ENCODE measurements around the gene PPP3CA.

Gene PPP3CA

GRCh38 chr4:101076032-101076431, 271.3 kb downstream of the PPP3CA start:
- TF ChIP-seq, protein P1, sequence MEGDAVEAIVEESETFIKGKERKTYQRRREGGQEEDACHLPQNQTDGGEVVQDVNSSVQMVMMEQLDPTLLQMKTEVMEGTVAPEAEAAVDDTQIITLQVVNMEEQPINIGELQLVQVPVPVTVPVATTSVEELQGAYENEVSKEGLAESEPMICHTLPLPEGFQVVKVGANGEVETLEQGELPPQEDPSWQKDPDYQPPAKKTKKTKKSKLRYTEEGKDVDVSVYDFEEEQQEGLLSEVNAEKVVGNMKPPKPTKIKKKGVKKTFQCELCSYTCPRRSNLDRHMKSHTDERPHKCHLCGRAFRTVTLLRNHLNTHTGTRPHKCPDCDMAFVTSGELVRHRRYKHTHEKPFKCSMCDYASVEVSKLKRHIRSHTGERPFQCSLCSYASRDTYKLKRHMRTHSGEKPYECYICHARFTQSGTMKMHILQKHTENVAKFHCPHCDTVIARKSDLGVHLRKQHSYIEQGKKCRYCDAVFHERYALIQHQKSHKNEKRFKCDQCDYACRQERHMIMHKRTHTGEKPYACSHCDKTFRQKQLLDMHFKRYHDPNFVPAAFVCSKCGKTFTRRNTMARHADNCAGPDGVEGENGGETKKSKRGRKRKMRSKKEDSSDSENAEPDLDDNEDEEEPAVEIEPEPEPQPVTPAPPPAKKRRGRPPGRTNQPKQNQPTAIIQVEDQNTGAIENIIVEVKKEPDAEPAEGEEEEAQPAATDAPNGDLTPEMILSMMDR (IDR thresholded peaks at IDR 0.05; ENCODE audit: low read depth, low read length, missing control alignments) = no peak
- DNase-seq (ENCODE audit: extremely low read depth, low read depth) = no peak
- H3K4me3 ChIP-seq (replicated peaks; ENCODE audit: low read depth, low read length) = no peak overlapping the region

DNA sequence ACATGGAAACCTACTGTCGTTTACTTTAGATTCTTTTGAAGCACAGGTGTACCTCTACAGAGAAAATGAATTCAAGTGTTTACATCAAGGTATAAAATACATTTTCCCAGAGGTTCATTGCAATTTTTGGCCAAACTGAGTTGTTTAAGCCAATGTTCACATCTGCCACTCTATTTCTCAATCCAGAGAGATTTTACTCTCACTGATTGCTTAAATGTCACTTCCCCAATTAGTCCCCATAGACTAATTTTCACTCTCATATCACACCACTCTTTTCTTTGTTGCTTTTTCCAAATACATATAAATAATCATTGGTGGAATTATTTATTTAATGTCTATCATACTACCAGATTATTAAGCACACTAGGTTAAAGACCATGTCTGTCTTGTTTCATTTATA, 271.8 kb downstream of the PPP3CA start:
- no peak for DNase-seq (ENCODE audit: extremely low read depth, low read depth)
- TF ChIP-seq, protein P1 (IDR thresholded peaks at IDR 0.05; ENCODE audit: low read depth, low read length, missing control alignments) = no peak

DNA sequence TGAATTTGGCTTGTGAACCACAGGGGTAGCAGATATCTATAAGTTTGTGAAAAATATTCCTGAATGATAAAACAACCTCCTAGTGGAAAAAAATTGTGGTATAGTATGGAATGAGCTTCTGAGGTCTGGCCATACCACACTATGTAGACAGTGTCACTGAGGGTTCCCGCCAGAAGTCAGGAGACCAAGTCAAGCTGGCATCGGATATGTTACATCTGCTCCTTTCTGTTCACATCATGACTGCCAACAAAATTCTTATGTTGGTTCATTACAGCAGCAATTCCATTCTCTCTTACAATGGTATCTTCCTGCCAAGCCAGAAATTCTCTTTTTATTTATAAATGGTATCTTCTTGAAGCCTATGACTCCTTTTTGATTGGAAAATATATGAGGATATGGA, 273.0 kb downstream of the PPP3CA start:
- TF ChIP-seq, protein P1 (IDR thresholded peaks at IDR 0.05; ENCODE audit: low read depth, low read length, missing control alignments) = no peak
- DNase-seq (ENCODE audit: extremely low read depth, low read depth) = no peak

More for the DNA sequence above, 271.8 kb downstream of the PPP3CA start:
- H3K4me3 ChIP-seq (replicated peaks; ENCODE audit: low read depth, low read length) = no peak overlapping the region

GRCh38 chr4:101071241-101071640, 276.1 kb downstream of the PPP3CA start:
- H3K4me3 ChIP-seq (replicated peaks; ENCODE audit: low read depth, low read length) = no peak overlapping the region
- DNase-seq (ENCODE audit: extremely low read depth, low read depth) = no peak
- TF ChIP-seq, protein P1 (IDR thresholded peaks at IDR 0.05; ENCODE audit: low read depth, low read length, missing control alignments) = no peak

More for the DNA sequence above, 273.0 kb downstream of the PPP3CA start:
- no peak overlapping the region for H3K4me3 ChIP-seq (replicated peaks; ENCODE audit: low read depth, low read length)

- TF ChIP-seq, protein P1 (IDR thresholded peaks at IDR 0.05; ENCODE audit: low read depth, low read length, missing control alignments) = no peak
- DNase-seq (ENCODE audit: extremely low read depth, low read depth) = no peak
- H3K4me3 ChIP-seq (replicated peaks; ENCODE audit: low read depth, low read length) = no peak overlapping the region
Measured at GRCh38 chr4:101068115-101068514, 279.2 kb downstream of the PPP3CA start.

GRCh38 chr4:101067383-101067782, 279.9 kb downstream of the PPP3CA start:
- TF ChIP-seq, protein P1 (IDR thresholded peaks at IDR 0.05; ENCODE audit: low read depth, low read length, missing control alignments) = no peak
- H3K4me3 ChIP-seq (replicated peaks; ENCODE audit: low read depth, low read length) = no peak overlapping the region
- no peak for DNase-seq (ENCODE audit: extremely low read depth, low read depth)

DNA sequence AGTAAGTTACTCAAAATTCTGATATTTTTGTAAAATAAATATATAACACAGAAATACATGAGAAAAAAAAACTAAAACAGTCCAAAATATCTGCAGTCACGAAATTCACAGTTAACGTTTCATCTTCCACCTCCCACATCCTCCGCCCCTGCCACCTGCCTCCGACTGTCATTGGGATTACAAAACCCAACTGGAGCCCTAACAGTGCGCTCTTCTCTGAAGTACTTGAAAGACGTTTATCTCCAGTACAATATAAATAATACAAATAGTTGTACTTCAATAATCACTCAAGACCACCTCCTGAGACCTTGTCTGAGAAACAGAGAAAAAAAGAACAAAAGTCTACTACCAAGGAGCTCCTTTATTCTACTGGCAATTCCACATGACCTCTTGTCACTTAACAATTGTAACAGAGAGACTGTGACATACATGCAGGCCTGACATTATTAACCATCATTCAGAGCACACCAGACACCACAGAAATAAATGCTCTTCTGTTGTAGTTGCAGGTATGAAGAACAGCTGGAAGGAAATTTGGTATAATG, 280.6 kb downstream of the PPP3CA start:
- TF ChIP-seq, protein P1 (IDR thresholded peaks at IDR 0.05; ENCODE audit: low read depth, low read length, missing control alignments) = no peak
- no peak for DNase-seq (ENCODE audit: extremely low read depth, low read depth)
- no peak overlapping the region for H3K4me3 ChIP-seq (replicated peaks; ENCODE audit: low read depth, low read length)
